ENCODE results near the gene TLL1. TPM values are rescaled to one million over a fixed set of nuclear protein-coding genes. Genes with fewer than 3 reads are reported as not detected.

Gene TLL1
- total RNA-seq, 1 donor from 2014 or later, result not detected

DNA sequence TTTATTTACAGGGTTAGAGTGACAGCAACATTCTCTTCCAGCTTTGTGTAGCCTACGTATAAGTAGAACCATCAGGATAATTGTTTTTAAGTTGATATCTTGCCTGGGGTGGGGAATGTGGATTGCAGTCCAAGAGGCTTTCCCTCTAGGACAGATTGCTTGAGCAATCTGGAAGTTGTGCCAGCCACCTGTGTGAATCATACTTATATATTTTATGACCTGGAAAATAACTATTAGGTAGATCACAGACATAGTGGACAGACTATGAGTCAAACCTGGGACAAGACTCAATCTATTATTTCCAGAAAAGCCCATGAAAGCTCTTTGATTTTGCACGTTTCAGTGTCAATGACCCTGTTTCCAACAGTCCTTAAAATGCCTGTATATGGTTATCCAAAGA lies 98.9 kb downstream of the TLL1 start:
- intact Hi-C loops (cut with micrococcal nuclease), result no loop called here
- DNase-seq, result no peak
- ChIA-PET POLR2A (no interaction called here), CTCF (no interaction called here)
- TF ChIP-seq, protein P1, sequence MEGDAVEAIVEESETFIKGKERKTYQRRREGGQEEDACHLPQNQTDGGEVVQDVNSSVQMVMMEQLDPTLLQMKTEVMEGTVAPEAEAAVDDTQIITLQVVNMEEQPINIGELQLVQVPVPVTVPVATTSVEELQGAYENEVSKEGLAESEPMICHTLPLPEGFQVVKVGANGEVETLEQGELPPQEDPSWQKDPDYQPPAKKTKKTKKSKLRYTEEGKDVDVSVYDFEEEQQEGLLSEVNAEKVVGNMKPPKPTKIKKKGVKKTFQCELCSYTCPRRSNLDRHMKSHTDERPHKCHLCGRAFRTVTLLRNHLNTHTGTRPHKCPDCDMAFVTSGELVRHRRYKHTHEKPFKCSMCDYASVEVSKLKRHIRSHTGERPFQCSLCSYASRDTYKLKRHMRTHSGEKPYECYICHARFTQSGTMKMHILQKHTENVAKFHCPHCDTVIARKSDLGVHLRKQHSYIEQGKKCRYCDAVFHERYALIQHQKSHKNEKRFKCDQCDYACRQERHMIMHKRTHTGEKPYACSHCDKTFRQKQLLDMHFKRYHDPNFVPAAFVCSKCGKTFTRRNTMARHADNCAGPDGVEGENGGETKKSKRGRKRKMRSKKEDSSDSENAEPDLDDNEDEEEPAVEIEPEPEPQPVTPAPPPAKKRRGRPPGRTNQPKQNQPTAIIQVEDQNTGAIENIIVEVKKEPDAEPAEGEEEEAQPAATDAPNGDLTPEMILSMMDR (IDR thresholded peaks at IDR 0.05), result no peak
- Mint-ChIP-seq H3K4me1 (no peaks in the 10 kb centered on the region), H3K27me3 (no peaks in the 10 kb centered on the region), H3K9me3 (peaks cover 2% of the 10 kb centered on the region), H3K4me3 (no peak overlapping the region), H3K36me3 (ENCODE audit: low read depth) (no peaks in the 10 kb centered on the region), H3K27ac (no peak overlapping the region)
- no peak for ATAC-seq (ENCODE audit: low read depth)

DNA sequence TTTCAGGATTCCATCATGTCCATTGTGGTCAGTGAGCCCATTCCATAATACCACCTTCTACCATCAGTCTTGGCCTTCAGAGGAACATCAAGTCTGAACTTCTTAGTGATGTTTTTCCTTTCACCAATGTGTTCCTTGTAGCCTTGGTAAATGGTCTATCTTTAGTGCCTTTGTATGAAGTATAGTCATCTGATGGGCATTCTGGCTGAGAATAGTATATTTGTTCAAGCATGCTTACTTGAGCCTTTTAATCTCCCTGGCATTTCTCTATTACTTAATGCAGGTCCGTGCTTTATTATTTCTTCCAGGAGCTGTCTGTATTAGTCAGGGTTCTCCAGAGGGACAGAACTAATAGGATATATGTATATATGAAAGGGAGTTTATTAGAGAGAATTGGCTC lies 99.7 kb downstream of the TLL1 start:
- intact Hi-C loops (cut with micrococcal nuclease), result no loop called here
- no peaks in the 10 kb centered on the region for H3K4me1 Mint-ChIP-seq
- ATAC-seq (ENCODE audit: low read depth) (no peak), DNase-seq (no peak)
- POLR2A ChIA-PET, result no interaction called here
- CTCF ChIA-PET, result no interaction called here
- TF ChIP-seq, protein P1 (IDR thresholded peaks at IDR 0.05), result no peak
- H3K27ac Mint-ChIP-seq, result no peak overlapping the region
- H3K36me3 Mint-ChIP-seq (ENCODE audit: low read depth), result no peaks in the 10 kb centered on the region
- no peaks in the 10 kb centered on the region for H3K27me3 Mint-ChIP-seq
- no peak overlapping the region for H3K4me3 Mint-ChIP-seq
- H3K9me3 Mint-ChIP-seq, result peaks cover 2% of the 10 kb centered on the region

DNA sequence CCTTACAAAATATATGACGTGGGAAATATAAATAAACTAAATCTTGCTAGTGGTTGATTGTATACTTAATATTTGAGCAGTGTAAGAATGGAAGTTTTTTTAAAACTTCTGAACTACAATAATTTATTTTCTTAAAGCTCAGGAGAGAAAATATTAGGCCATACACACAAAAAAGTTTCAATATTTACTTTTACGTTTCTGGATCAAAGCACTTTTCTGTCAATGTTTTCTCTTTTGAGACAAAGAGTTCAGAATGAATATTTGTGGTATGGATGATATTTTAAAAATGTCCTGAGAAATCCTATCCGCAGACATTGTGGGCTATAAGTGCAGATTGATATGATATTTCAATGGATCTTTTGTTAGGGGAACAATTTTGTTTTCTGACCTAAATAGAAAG lies 109.9 kb downstream of the TLL1 start:
- Mint-ChIP-seq H3K9me3 (no peaks in the 10 kb centered on the region), H3K27me3 (no peaks in the 10 kb centered on the region), H3K36me3 (ENCODE audit: low read depth) (no peaks in the 10 kb centered on the region), H3K4me3 (no peak overlapping the region), H3K4me1 (no peaks in the 10 kb centered on the region), H3K27ac (no peak overlapping the region)
- TF ChIP-seq, protein P1 (IDR thresholded peaks at IDR 0.05), result no peak
- ATAC-seq (ENCODE audit: low read depth), result no peak
- intact Hi-C loops (cut with micrococcal nuclease), result no loop called here
- no peak for DNase-seq
- ChIA-PET CTCF (no interaction called here), POLR2A (no interaction called here)

DNA sequence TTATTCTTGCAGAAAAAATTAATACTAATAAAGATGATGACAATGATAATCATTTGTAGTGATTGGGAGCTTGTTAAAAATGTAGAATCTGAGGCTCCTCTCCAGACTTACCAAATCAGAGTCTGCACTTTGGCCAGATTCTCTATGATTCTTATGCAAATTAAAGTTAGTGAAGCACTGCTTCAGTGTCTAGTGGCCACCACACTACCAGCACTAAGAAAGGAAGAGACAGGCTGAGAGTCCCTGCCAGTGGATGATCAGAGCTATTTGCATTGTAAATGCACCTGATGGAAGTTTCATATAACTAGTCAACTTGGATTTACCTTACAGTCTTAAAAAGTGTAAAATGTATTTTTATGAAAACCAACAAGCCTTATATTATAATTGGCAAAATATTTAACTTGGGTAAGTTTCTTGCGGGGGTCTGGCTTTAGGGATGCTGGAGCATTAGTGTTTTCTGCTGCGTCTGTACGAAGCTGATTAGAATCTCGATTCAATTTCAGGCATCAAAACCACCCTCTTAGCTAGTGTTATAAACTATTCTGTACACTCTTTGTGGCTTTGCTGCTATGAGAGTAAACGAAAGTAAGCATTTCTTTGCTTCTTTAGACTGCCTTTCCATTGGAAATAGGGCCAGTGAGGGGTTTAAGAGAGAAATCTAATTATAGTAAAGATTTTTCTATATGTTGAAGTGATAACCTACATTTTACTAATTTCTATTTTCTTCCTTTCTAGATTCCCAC lies 114.1 kb downstream of the TLL1 start:
- Mint-ChIP-seq H3K4me3 (no peak overlapping the region), H3K27ac (no peak overlapping the region), H3K27me3 (no peaks in the 10 kb centered on the region), H3K4me1 (no peaks in the 10 kb centered on the region), H3K9me3 (no peaks in the 10 kb centered on the region), H3K36me3 (ENCODE audit: low read depth) (no peaks in the 10 kb centered on the region)
- POLR2A ChIA-PET, result no interaction called here
- ATAC-seq (ENCODE audit: low read depth) (no peak), DNase-seq (no peak)
- CTCF ChIA-PET, result no interaction called here
- intact Hi-C loops (cut with micrococcal nuclease), result no loop called here
- TF ChIP-seq, protein P1 (IDR thresholded peaks at IDR 0.05), result no peak

DNA sequence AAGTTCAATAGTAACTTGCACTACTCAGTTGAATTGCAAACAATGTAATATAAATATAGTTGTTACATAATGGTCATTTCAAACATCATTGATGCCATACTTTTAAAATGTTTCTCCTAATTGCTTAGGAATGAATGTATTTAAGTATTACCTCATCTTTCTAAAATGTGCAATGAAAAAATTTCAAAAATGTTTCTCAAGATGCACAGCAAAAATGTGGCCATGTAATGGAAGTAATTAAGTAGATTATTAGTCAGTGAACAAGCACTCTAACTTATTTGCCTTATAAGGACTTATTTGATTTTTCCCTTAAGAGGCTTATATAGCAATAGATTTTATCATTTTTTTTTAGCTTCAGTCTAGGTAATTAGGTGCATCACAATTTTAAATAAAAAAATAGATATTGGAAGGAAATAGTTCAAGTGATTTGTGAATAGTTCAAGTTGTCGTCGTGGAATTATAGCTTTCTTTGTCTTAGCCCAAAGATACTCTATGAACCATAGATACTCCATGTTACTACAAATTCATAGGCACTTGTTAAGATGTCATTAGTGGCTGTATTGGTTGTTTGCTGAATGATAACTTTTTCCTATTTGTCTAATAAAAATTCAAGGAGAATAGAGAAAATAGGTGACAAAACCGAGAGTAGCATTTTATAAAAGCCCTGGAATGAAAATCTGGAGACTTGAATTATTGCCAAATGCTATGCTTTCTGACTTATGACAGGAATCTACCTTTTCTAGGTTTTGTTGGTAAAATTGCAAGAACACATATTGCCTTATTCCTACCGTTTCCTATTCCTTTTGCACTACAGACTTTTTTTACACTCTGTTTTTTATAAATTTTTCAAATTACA lies 118.5 kb downstream of the TLL1 start:
- ChIA-PET POLR2A (no interaction called here), CTCF (no interaction called here)
- ATAC-seq (ENCODE audit: low read depth) (no peak), DNase-seq (no peak)
- Mint-ChIP-seq H3K36me3 (ENCODE audit: low read depth) (no peaks in the 10 kb centered on the region), H3K27ac (no peak overlapping the region), H3K9me3 (no peaks in the 10 kb centered on the region), H3K27me3 (no peaks in the 10 kb centered on the region), H3K4me1 (no peaks in the 10 kb centered on the region), H3K4me3 (no peak overlapping the region)
- intact Hi-C loops (cut with micrococcal nuclease), result no loop called here
- TF ChIP-seq, protein P1 (IDR thresholded peaks at IDR 0.05), result no peak

Data from activated B cell treated with CpG ODN at 0.5 μM for 24 hours (primary cell).